ENCODE data around the gene APOC4.

GRCh38 chr19:44893332-44894051 lies 48.5 kb upstream of the APOC4 start:
- TF ChIP-seq POLR2A (IDR thresholded peaks at IDR 0.05) (no peak), CTCF (IDR thresholded peaks at IDR 0.05) (no peak)
